NOMO-1 (cell line): Measurements from ENCODE around the gene CEP72.
"Not testable (repeated sequence)": the region's sequence is repeated elsewhere in the genome, so short reads cannot be mapped to it uniquely, and the experiment has no call there.

ENCODE experiments used
- DNase-seq, 2 experiments: peaks; one replicate each; lab custom pipeline; 2025; ENCODE audit not compliant: unreplicated experiment in 2 of 2; lab: John Stamatoyannopoulos, UW

Gene CEP72

GRCh38 chr5:597871-598563, 14.1 kb upstream of the CEP72 start:
- no peak for DNase-seq

GRCh38 chr5:598564-598890, 13.6 kb upstream of the CEP72 start:
- DNase-seq = no peak

GRCh38 chr5:600886-601541, 11.1 kb upstream of the CEP72 start:
- DNase-seq = no peak

- DNase-seq = no peak
Measured at GRCh38 chr5:601771-602465, 10.2 kb upstream of the CEP72 start.

- DNase-seq = no peak
Measured at GRCh38 chr5:602466-603035, 9.6 kb upstream of the CEP72 start.

- DNase-seq = no peak
Measured at GRCh38 chr5:603081-603998, 8.8 kb upstream of the CEP72 start.

GRCh38 chr5:604391-604831, 7.7 kb upstream of the CEP72 start:
- no peak for DNase-seq

GRCh38 chr5:605090-605489, 7.0 kb upstream of the CEP72 start:
- DNase-seq = not testable (repeated sequence)

GRCh38 chr5:606061-606460, 6.1 kb upstream of the CEP72 start:
- DNase-seq = no peak

- no peak for DNase-seq
Measured at GRCh38 chr5:606526-607399, 5.4 kb upstream of the CEP72 start.

GRCh38 chr5:607541-608428, 4.4 kb upstream of the CEP72 start:
- peak; percentile 92 to 97 for DNase-seq

- DNase-seq = no peak
Measured at GRCh38 chr5:608429-609370, 3.4 kb upstream of the CEP72 start.

- DNase-seq = no peak
Measured at GRCh38 chr5:609506-609905, 2.6 kb upstream of the CEP72 start.

- DNase-seq = no peak
Measured at GRCh38 chr5:610011-610743, 2.0 kb upstream of the CEP72 start.

- DNase-seq = no peak
Measured at GRCh38 chr5:610744-611730, 1.1 kb upstream of the CEP72 start.
